Measurements from ENCODE around the gene ABCA1.

GRCh38 chr9:104875897-104876296 lies 52.1 kb downstream of the ABCA1 start:
- TF ChIP-seq ARNT (IDR thresholded peaks at IDR 0.05) (no peak), SP1 (IDR thresholded peaks at IDR 0.05) (no peak), ELF4 (IDR thresholded peaks at IDR 0.05) (no peak), LEF1 (IDR thresholded peaks at IDR 0.05; ENCODE audit: borderline replicate concordance) (no peak), BHLHE40 (IDR thresholded peaks at IDR 0.05; ENCODE audit: borderline replicate concordance) (no peak), CTBP1 (IDR thresholded peaks at IDR 0.05; ENCODE audit: borderline replicate concordance) (no peak)
